Coronary artery (tissue), 2 donors: ENCODE results near the gene SLU7.

Experiments
- DNase-seq: peaks from one replicate; pipeline ENCODE4 v3.0.0-alpha.2; 2017; ENCODE audit warnings: low spot score
- H3K27ac ChIP-seq, 2 donors: fragments of 200-600 bp; sonication (generic); one replicate each; pipeline ENCODE4 v1.5.1; 2016 to 2019
- H3K4me3 ChIP-seq: fragments of 200-600 bp; sonication (generic); 2 replicates; pipeline ENCODE4 v1.5.1; 2016; ENCODE audit warnings: mild to moderate bottlenecking, moderate library complexity
- CTCF ChIP-seq: fragments of 200-600 bp; sonication (generic); IDR thresholded peaks from one replicate; pipeline ENCODE4 v1.5.1; 2019; ENCODE audit warnings: antibody characterized with exemption

The SLU7 gene

GRCh38 chr5:160457252-160457651, 38.4 kb upstream of the SLU7 start:
- TF ChIP-seq CTCF = no peak
- Histone ChIP-seq H3K4me3 (no peak overlapping the region), H3K27ac (no peak overlapping the region)
- DNase-seq = no peak

- no peak for DNase-seq
- no peak overlapping the region for H3K4me3 ChIP-seq
- H3K27ac ChIP-seq = no peak overlapping the region
- TF ChIP-seq CTCF = no peak
Measured at GRCh38 chr5:160456480-160457177, 37.7 kb upstream of the SLU7 start.

- DNase-seq = no peak
- no peak for TF ChIP-seq CTCF
- no peak overlapping the region for H3K27ac ChIP-seq
- H3K4me3 ChIP-seq = no peak overlapping the region
Measured at GRCh38 chr5:160455600-160455999, 36.7 kb upstream of the SLU7 start.

- no peak overlapping the region for H3K27ac ChIP-seq
- H3K4me3 ChIP-seq = no peak overlapping the region
- no peak for DNase-seq
- TF ChIP-seq CTCF = no peak
Measured at GRCh38 chr5:160453751-160454150, 34.9 kb upstream of the SLU7 start.

- no peak for DNase-seq
- no peak for TF ChIP-seq CTCF
- peak overlapping the region in 1 of 2 donors; percentile 10 for H3K27ac ChIP-seq
- no peak overlapping the region for H3K4me3 ChIP-seq
Measured at GRCh38 chr5:160452795-160453194, 33.9 kb upstream of the SLU7 start.

- TF ChIP-seq CTCF = no peak
Measured at GRCh38 chr5:160452036-160452435, 33.2 kb upstream of the SLU7 start.

GRCh38 chr5:160451281-160451680, 32.4 kb upstream of the SLU7 start:
- no peak for DNase-seq
- H3K4me3 ChIP-seq = no peak overlapping the region
- TF ChIP-seq CTCF = no peak
- no peak overlapping the region for H3K27ac ChIP-seq

More at GRCh38 chr5:160452036-160452435, 33.2 kb upstream of the SLU7 start:
- H3K4me3 ChIP-seq = no peak overlapping the region
- DNase-seq = no peak
- H3K27ac ChIP-seq = no peak overlapping the region
